Measurements from ENCODE around the gene NHLH2.
A peak's percentile ranks its signal among the peaks of the same experiment; 100 is the strongest.

NHLH2 gene

DNA sequence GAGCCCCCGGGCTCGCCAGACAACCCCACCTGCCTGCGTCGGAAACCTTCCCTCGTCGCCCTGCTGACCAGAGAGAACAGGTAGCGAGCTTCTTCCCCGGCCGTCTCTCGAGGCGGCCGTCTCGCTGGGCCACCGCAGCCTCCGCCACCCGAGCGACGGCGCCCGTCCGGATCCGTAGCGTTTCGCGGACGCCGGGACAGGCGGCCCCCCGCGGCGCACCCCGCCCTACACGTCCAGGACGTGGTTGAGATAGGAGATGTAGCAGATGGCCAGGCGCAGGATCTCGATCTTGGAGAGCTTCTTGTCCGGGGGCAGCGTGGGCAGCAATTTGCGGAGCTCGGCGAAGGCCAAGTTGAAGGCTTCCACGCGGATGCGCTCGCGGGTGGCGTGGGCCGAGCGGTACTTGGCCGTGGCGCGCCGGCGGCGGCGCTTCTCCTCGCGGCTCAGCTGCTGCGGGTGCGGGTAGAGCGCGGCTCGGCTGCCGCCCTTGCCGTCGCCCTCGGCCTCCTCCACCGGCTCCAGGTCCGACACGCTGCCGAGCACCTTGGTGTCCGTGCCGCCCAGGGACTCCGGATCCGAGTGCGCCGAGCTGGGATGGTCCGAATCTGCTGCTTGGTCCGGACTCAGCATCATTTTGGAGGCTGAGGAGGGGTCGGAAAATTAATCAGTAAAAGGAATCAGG, 3.0 kb downstream of the NHLH2 start:
- peak; percentile 43 for DNase-seq

DNA sequence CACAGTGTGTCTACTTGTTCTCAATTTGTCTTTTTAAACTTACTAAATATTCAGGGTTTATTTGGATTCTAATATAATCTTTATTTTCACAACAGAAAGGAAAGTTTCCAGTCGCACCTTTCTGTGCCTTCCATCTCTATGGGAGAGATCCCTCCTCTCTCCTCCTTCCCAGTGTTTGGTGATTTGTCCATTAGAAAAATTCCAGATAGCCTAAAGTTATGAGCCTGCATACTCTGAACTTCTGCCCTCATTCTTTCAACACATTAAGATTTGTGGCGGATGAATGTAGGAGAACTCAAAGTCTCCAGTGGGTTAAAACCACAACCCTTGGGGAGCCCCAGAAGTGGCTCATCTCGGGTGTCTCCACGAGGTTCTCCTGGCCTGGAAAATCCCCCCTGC, 3.6 kb downstream of the NHLH2 start:
- peak; percentile 53 for DNase-seq

GRCh38 chr1:115833856-115834255, 7.1 kb downstream of the NHLH2 start:
- no peak for DNase-seq

DNA sequence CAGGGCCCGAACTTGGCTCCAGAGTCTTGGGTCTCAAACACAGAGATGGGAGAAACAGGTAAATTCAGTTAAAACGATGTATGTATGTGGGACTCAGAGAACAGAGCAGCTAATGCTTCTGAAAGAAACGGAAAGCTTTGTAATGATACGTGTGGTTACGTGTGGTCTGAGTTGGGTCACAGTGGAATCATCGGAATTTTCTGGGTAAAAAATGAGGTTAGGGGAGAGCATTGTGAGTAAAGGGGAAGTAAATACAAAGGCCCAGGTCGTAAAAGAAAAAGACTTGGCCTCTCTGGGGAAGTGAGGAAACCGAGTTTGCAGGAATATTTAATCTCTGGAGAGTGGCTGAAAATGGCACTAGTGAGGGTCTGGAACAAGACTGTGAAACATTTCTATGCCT, 8.3 kb downstream of the NHLH2 start:
- no peak for DNase-seq

- DNase-seq = no peak
These were observed 10.0 kb downstream of the NHLH2 start for GRCh38 chr1:115830963-115831362.

DNA sequence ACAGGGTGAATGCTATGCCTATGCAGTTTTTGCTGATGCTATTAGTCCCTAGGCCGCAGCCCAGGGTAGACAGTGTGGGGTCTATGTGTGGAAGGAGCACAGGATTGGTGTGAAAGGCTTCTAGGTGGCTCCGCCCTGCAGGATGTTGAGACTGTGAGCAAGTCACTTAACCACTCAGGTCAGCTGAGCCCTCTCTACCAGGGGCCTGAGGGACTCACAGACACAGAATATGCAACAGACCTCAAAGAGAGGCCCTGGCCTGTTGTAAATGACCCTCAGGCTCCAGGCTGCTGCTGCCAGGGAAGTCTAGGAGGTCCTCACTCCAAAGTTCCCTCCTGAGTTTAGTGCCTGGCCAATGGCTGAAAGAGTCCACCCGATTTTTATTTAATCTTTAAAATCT, 11.0 kb downstream of the NHLH2 start:
- DNase-seq = no peak

GRCh38 chr1:115829023-115829674, 11.8 kb downstream of the NHLH2 start:
- DNase-seq = no peak

DNA sequence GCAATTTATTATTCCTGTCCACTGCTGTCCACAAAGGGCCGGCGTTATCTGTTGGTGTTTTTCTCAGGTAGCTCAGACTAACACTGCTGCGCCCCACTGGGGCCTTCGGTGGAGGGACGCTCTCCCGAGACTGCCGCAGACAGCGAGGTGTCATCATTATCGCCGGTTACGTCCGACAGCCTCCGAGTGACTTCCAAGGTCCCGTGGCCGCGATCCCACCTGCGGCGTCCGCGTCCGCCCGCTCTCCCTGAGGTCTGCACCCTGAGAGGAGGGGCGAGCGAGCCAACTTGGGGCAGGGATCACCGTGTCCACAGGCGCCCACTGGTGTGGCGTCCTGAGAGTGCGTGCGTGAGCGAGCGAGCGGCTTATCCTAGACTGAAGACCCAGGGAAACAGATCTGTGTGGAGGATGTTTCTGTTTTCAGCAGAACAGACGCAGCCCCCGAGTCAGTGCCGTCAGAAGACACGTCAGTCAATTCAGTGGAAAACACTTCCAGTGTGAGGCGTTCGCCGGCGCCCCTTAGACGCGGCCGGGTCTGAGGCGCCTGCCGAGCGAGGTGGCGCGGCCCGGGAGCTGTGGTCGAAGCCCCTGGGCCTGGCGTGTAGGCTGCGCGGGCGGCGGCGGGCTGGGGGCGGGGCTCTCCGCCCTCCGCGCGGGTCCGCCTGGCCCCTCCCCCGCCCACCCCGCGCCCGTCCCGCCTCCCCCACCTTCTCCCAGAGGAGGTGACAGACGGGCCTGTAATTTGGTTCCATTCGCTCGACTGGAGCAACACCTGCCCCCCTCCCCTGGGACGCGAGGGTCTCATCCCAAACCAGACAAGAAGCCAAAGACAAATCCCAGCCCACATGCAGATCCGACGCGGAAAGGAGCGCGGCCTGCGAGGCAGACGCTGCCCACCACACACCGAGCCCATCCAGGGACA, 12.6 kb downstream of the NHLH2 start:
- peak; percentile 80 for DNase-seq

GRCh38 chr1:115827452-115828044, 13.4 kb downstream of the NHLH2 start:
- peak; percentile 70 for DNase-seq

GRCh38 chr1:115826628-115827027, 14.3 kb downstream of the NHLH2 start:
- DNase-seq = no peak

DNA sequence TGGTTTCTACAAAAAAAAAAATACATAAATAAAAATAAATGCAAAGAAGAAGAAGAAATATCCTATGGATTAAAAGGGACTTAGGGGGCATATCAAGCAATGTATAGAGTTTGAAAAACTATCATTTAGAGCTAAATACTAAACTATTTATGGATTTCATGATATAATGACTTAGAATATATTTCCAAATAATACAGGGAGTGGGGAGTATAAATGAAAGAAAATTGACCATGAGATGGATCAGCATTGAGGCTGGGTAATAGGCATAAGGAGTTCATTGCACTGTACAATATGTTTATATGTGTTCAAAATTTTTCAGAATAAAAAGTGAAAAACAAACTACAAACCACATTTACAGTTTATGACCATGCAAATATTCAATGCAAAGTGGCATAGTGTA, 18.8 kb downstream of the NHLH2 start:
- DNase-seq = no peak

GRCh38 chr1:115815694-115816093, 25.2 kb downstream of the NHLH2 start:
- no peak for DNase-seq

GRCh38 chr1:115814685-115815398, 26.1 kb downstream of the NHLH2 start:
- no peak for DNase-seq

GRCh38 chr1:115813727-115814126, 27.2 kb downstream of the NHLH2 start:
- no peak for DNase-seq

DNA sequence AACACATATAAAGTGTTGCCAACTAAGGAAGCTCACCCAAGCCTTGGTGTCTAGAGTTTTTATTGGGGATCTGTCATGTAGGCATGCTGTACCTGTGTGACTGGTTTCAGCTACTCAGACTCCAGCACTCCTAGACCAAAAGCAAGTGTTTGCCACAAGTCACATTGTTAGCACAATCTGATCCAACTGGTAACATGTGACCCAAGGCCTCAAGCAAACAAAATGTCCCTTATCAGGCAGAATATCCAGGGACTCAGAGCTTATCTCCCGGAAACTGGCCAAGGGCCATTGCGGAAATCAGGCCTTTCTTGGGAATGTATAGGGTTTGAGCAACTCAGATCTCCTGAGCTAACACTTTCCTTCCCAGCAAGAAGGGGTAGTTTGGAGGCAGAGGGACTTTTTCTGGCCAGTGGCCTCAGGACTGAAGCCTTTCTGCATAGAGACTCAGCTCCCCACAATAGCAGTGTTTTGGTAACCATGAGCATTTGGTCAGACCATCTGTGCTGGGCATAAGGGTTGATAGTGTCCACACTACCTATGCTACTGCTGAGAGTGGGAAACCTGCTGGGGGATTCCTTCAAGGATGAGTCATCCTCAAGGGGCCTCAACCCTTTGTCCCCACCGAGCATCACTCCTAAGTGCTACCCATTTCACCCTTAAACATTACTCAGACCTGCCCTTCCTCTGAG, 29.6 kb downstream of the NHLH2 start:
- DNase-seq = no peak

DNA sequence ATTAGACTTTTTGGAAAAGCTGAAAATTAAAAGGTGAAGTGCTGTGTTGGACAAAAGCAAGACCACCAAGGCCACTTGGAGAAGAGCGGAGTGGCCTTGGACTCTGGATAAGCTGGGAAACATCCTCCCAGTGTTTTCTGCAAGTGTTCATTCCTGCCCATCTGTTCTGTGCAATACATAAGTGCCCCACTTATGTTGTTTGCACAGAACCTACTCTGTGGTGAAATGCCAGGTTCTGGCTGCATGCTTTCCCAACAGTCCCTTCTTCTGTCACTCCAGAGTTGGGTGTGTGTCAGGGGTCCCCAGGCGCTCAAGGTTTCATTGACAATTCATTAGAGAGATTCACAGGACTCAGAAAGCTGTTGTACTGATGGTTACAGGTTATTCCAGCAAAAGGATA, 30.3 kb downstream of the NHLH2 start:
- peak; percentile 15 for DNase-seq

GRCh38 chr1:115809847-115810246, 31.1 kb downstream of the NHLH2 start:
- DNase-seq = no peak

GRCh38 chr1:115809076-115809475, 31.9 kb downstream of the NHLH2 start:
- DNase-seq = no peak

- peak; percentile 66 for DNase-seq
These were observed 33.2 kb downstream of the NHLH2 start for GRCh38 chr1:115807723-115808122.

DNA sequence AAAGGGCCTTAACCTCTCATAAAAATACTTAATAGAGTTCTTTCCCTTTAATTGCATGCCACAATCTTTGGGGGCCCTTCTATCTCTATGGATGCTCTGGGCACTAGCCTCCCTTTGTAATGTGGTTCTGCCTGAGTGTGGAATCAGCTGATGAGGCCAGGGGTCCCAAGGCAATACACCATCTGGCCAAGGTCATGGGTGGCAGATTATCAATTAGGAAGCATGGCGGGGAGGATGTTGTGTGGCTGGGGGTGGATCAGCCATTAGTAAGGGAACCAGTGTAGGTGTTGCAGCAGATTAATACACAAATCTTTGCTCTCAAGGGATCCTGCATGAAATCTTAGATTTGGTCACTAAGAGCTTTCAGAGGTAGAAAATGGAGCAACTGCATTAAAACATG, 35.3 kb downstream of the NHLH2 start:
- DNase-seq = no peak

- DNase-seq = no peak
These were observed 38.5 kb downstream of the NHLH2 start for GRCh38 chr1:115802416-115802815.

GRCh38 chr1:115797486-115797885, 43.4 kb downstream of the NHLH2 start:
- DNase-seq = no peak
